SK-N-SH treated with all-trans-retinoic acid at 6 μM for 48 hours (cell line): ENCODE data around the gene REXO1.

Experiments
- ATAC-seq: fragments of 200-7000 bp; cut with Tn5 transposase; 3 replicates; pipeline ENCODE4 v1.9.1; 2020; ENCODE audit warnings: mild to moderate bottlenecking, moderate library complexity
- ARNTL ChIP-seq: fragments of 450-650 bp; formaldehyde crosslinking; IDR thresholded peaks from 2 replicates; pipeline ENCODE4 v1.5.0; 2020; ENCODE audit warnings: low read depth, mild to moderate bottlenecking, moderate library complexity, borderline replicate concordance
- BACH2 ChIP-seq: fragments of 250-450 bp; sonication (Bioruptor Pico); IDR thresholded peaks from 2 replicates; pipeline ENCODE4 v1.9.0; 2021; ENCODE audit warnings: mild to moderate bottlenecking, borderline replicate concordance
- CSDC2 ChIP-seq: fragments of 250-450 bp; sonication (Bioruptor Pico); IDR thresholded peaks from 2 replicates; pipeline ENCODE4 v1.5.0; 2020; ENCODE audit warnings: mild to moderate bottlenecking, moderate library complexity
- ESRRG ChIP-seq: fragments of 250-450 bp; sonication (Bioruptor Pico); IDR thresholded peaks from 2 replicates; pipeline ENCODE4 v1.6.1; 2021; ENCODE audit warnings: mild to moderate bottlenecking
- GLIS3 ChIP-seq: fragments of 250-450 bp; sonication (Bioruptor Pico); IDR thresholded peaks from 2 replicates; pipeline ENCODE4 v1.5.0; 2020; ENCODE audit warnings: mild to moderate bottlenecking, moderate library complexity
- ISL1 ChIP-seq: fragments of 250-450 bp; sonication (Bioruptor Pico); IDR thresholded peaks from 2 replicates; pipeline ENCODE4 v2.1.2; 2022; ENCODE audit warnings: mild to moderate bottlenecking, moderate library complexity
- OSR1 ChIP-seq: fragments of 250-450 bp; sonication (Bioruptor Pico); IDR thresholded peaks from 2 replicates; pipeline ENCODE4 v1.8.0; 2022; ENCODE audit warnings: moderate library complexity, mild to moderate bottlenecking, inconsistent platforms
- PPARA ChIP-seq: fragments of 250-450 bp; sonication (Bioruptor Pico); IDR thresholded peaks from 2 replicates; pipeline ENCODE4 v1.5.0; 2020; ENCODE audit warnings: mild to moderate bottlenecking, borderline replicate concordance
- RARB ChIP-seq: fragments of 250-450 bp; sonication (Bioruptor Pico); IDR thresholded peaks from 2 replicates; pipeline ENCODE4 v1.8.0; 2021; ENCODE audit warnings: mild to moderate bottlenecking, moderate library complexity
- SNAI2 ChIP-seq: fragments of 250-450 bp; sonication (Bioruptor Pico); IDR thresholded peaks from 2 replicates; pipeline ENCODE4 v1.5.0; 2020; ENCODE audit warnings: mild to moderate bottlenecking, moderate library complexity
- TCF4 ChIP-seq: fragments of 250-450 bp; sonication (Bioruptor Pico); IDR thresholded peaks from 2 replicates; pipeline ENCODE4 v1.8.0; 2021; ENCODE audit warnings: mild to moderate bottlenecking, moderate library complexity, borderline replicate concordance
- ZFP30 ChIP-seq: fragments of 450-650 bp; formaldehyde crosslinking; IDR thresholded peaks from 2 replicates; pipeline ENCODE4 v1.5.0; 2022; ENCODE audit warnings: mild to moderate bottlenecking, moderate library complexity
- TF ChIP-seq, protein P1 (sequence below): fragments of 250-450 bp; sonication (Bioruptor Pico); IDR thresholded peaks from 2 replicates; pipeline ENCODE4 v1.5.0; 2020; ENCODE audit warnings: mild to moderate bottlenecking, moderate library complexity
- TF ChIP-seq, protein P2 (sequence below): fragments of 250-450 bp; sonication (Bioruptor Pico); IDR thresholded peaks from 2 replicates; pipeline ENCODE4 v1.5.1; 2020; ENCODE audit warnings: low read depth, mild to moderate bottlenecking, moderate library complexity
- TF ChIP-seq, protein P3 (sequence below): fragments of 250-450 bp; sonication (Bioruptor Pico); IDR thresholded peaks from 2 replicates; pipeline ENCODE4 v1.5.1; 2021; ENCODE audit warnings: mild to moderate bottlenecking, moderate library complexity
- TF ChIP-seq, protein P4 (sequence below): fragments of 250-450 bp; sonication (Bioruptor Pico); IDR thresholded peaks from 2 replicates; pipeline ENCODE4 v1.8.0; 2021; ENCODE audit warnings: low read depth, mild to moderate bottlenecking, moderate library complexity, borderline replicate concordance
- TF ChIP-seq, protein P5 (sequence below): fragments of 250-450 bp; sonication (Bioruptor Pico); IDR thresholded peaks from 2 replicates; pipeline ENCODE4 v1.8.0; 2020; ENCODE audit warnings: mild to moderate bottlenecking, moderate library complexity, borderline replicate concordance

Gene REXO1

DNA sequence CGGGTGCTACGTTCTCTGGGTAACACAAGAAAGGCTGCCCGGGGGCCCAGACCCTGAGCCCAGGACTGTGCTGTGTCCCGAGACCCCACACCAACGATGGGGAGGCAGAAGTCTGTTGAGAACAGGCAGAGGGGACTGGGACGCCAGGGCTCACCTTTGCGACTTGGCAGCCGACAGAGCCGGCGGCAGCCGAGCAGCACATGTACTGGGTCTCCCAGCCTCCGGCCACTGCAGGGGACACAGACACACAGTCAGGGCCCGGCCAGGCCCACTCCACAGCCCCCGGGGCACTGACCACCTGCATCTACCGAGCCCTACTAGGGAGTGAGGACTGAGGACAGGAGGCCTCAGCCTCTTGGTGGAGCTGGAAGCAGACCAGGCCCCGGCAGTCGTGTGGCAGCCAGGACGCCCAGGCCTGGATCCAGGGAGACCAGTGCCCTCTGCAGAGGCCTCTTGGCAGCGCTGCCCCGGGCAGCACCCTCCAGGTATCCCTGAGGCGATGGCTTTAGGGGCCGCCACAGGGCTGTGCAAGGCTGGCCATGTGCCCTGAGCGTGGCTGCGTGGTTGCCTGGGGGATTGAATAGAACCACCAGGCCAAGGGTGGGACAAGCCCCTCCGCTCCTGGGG, 30.6 kb downstream of the REXO1 start:
- TF ChIP-seq SNAI2 (CRISPR knock-in tag): no peak
- no peak for TF ChIP-seq BACH2 (CRISPR knock-in tag)
- TF ChIP-seq CSDC2 (CRISPR knock-in tag): no peak
- TF ChIP-seq TCF4: no peak
- TF ChIP-seq ISL1 (CRISPR knock-in tag): no peak
- TF ChIP-seq, protein P1, sequence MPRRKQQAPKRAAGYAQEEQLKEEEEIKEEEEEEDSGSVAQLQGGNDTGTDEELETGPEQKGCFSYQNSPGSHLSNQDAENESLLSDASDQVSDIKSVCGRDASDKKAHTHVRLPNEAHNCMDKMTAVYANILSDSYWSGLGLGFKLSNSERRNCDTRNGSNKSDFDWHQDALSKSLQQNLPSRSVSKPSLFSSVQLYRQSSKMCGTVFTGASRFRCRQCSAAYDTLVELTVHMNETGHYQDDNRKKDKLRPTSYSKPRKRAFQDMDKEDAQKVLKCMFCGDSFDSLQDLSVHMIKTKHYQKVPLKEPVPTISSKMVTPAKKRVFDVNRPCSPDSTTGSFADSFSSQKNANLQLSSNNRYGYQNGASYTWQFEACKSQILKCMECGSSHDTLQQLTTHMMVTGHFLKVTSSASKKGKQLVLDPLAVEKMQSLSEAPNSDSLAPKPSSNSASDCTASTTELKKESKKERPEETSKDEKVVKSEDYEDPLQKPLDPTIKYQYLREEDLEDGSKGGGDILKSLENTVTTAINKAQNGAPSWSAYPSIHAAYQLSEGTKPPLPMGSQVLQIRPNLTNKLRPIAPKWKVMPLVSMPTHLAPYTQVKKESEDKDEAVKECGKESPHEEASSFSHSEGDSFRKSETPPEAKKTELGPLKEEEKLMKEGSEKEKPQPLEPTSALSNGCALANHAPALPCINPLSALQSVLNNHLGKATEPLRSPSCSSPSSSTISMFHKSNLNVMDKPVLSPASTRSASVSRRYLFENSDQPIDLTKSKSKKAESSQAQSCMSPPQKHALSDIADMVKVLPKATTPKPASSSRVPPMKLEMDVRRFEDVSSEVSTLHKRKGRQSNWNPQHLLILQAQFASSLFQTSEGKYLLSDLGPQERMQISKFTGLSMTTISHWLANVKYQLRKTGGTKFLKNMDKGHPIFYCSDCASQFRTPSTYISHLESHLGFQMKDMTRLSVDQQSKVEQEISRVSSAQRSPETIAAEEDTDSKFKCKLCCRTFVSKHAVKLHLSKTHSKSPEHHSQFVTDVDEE (CRISPR knock-in tag): no peak
- TF ChIP-seq PPARA (CRISPR knock-in tag): no peak
- TF ChIP-seq OSR1 (CRISPR knock-in tag): no peak
- no peak for ATAC-seq

DNA sequence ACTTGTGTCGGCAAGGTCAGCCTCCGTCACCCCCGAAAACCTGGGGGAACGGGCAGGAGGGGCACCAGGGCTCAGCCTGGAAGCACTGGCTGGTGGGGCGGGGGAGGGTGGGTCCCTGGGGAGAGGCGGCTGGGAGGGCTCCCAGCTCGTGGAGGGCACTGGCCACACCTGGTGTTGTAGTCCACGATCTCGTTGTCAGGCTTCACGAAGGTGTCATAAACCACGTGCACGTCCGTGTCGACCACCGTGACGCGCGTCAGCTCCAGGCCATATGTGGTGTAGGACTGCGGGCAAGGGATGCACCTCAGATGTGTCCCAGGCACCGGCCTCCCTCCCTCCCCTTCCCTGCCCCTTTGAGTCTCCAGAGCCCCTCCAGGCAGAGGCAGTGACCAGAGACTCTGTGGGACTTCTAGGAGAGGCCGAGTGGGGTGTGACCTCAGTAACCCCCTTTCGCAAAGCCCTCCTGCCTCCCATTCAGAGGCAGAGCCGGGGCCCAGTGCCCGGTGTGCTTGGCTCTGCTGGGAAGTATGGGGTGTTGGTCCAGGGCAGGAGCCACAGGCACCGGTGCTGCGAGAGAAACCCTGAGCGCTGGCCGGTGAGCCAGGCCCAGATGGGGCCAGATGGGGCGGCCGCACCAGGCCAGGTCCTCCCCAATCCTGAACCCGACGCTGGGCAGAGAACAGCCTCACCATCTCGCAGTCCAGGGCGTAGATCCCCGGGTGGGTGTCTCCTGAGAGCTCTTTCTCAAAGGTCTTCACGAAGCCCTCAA, 31.6 kb downstream of the REXO1 start:
- TF ChIP-seq, protein P1 (CRISPR knock-in tag): no peak
- TF ChIP-seq ARNTL (CRISPR knock-in tag): no peak
- TF ChIP-seq, protein P2, sequence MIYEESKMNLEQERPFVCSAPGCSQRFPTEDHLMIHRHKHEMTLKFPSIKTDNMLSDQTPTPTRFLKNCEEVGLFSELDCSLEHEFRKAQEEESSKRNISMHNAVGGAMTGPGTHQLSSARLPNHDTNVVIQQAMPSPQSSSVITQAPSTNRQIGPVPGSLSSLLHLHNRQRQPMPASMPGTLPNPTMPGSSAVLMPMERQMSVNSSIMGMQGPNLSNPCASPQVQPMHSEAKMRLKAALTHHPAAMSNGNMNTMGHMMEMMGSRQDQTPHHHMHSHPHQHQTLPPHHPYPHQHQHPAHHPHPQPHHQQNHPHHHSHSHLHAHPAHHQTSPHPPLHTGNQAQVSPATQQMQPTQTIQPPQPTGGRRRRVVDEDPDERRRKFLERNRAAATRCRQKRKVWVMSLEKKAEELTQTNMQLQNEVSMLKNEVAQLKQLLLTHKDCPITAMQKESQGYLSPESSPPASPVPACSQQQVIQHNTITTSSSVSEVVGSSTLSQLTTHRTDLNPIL: no peak
- TF ChIP-seq, protein P3, sequence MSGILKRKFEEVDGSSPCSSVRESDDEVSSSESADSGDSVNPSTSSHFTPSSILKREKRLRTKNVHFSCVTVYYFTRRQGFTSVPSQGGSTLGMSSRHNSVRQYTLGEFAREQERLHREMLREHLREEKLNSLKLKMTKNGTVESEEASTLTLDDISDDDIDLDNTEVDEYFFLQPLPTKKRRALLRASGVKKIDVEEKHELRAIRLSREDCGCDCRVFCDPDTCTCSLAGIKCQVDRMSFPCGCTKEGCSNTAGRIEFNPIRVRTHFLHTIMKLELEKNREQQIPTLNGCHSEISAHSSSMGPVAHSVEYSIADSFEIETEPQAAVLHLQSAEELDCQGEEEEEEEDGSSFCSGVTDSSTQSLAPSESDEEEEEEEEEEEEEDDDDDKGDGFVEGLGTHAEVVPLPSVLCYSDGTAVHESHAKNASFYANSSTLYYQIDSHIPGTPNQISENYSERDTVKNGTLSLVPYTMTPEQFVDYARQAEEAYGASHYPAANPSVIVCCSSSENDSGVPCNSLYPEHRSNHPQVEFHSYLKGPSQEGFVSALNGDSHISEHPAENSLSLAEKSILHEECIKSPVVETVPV: no peak
- TF ChIP-seq, protein P4, sequence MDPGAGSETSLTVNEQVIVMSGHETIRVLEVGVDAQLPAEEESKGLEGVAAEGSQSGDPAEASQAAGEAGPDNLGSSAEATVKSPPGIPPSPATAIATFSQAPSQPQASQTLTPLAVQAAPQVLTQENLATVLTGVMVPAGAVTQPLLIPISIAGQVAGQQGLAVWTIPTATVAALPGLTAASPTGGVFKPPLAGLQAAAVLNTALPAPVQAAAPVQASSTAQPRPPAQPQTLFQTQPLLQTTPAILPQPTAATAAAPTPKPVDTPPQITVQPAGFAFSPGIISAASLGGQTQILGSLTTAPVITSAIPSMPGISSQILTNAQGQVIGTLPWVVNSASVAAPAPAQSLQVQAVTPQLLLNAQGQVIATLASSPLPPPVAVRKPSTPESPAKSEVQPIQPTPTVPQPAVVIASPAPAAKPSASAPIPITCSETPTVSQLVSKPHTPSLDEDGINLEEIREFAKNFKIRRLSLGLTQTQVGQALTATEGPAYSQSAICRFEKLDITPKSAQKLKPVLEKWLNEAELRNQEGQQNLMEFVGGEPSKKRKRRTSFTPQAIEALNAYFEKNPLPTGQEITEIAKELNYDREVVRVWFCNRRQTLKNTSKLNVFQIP (CRISPR knock-in tag): no peak
- no peak for TF ChIP-seq GLIS3
- no peak for TF ChIP-seq RARB (CRISPR knock-in tag)
- TF ChIP-seq, protein P5, sequence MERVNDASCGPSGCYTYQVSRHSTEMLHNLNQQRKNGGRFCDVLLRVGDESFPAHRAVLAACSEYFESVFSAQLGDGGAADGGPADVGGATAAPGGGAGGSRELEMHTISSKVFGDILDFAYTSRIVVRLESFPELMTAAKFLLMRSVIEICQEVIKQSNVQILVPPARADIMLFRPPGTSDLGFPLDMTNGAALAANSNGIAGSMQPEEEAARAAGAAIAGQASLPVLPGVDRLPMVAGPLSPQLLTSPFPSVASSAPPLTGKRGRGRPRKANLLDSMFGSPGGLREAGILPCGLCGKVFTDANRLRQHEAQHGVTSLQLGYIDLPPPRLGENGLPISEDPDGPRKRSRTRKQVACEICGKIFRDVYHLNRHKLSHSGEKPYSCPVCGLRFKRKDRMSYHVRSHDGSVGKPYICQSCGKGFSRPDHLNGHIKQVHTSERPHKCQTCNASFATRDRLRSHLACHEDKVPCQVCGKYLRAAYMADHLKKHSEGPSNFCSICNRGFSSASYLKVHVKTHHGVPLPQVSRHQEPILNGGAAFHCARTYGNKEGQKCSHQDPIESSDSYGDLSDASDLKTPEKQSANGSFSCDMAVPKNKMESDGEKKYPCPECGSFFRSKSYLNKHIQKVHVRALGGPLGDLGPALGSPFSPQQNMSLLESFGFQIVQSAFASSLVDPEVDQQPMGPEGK (CRISPR knock-in tag): no peak
- TF ChIP-seq TCF4: no peak
- TF ChIP-seq ESRRG (CRISPR knock-in tag): no peak
- TF ChIP-seq ZFP30: no peak
- no peak for TF ChIP-seq SNAI2 (CRISPR knock-in tag)
- no peak for ATAC-seq
